Hematopoietic multipotent progenitor cell (in vitro differentiated cells): ENCODE measurements around the gene CLPTM1L. TPM values are rescaled to one million over a fixed set of nuclear protein-coding genes. Genes with fewer than 3 reads are reported as not detected.
"Not testable (repeated sequence)": the region's sequence is repeated elsewhere in the genome, so short reads cannot be mapped to it uniquely, and the experiment has no call there.

Experiments
- DNase-seq, 3 donors: peaks; one replicate each; pipeline ENCODE4 v3.0.0-alpha.2; 2011 to 2015; ENCODE audit warnings: low read depth in 2 of 3, low spot score in 2 of 3
- total RNA-seq: library from RNA; depleted of rRNA; stranded (reverse); fragments of >200 nt; gene quantifications from one replicate; pipeline ENCODE4 v1.2.3, GENCODE V29; 2012

Gene CLPTM1L
- total RNA-seq, 1 donor = 130 TPM

DNA sequence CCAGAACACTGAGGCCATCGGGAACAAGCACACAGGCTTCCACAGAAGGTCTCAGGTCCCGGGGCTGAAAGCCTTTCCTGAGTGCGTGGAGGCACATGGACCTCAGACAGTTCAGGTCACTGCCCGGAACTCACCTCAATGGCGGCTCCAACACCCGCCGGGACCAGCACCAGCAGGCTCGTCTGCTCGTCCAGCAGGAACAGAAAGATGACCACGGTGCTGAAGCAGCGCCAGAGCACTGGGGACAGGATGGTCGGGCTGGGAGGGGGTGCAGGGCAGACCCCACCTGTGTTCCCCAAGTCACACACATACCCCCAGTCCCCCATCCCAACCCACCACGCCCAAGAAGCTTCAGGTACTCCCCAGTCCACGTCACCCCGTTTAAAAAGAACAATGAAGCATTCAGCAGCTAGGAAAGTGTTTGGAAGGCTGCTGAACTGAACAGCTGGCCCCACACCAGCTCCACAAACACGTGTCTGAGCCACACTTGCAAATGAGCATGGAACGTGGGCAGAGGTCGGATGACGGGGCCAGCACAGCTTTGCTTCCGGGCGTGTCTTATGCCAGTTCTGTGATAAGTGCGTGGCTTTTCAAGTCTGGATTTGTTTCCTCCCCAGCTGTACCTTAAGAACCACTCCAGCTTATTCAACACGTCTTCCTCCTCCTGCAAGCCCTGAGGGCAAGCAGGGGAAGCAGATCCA, 14.6 kb downstream of the CLPTM1L start:
- no peak for DNase-seq

DNA sequence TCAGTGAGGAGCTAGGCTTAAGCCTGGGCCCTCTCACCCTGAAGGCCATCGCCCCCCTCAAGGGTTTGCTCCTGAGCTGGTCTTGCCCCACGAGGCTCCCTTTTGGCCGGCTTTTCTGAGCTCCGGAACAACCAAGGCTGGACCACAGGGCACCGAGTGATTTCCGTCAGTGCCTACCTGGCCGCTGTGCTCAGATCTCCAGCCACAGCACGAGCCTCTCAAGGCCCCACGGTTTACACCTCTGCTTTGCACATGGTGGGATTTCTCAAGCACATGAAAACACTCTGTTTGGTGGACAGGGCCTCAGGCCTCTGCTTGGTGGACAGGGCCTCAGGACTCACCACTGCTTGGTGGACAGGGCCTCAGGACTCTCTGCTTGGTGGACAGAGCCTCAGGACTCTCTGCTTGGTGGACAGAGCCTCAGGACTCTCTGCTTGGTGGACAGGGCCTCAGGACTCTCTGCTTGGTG, 15.8 kb downstream of the CLPTM1L start:
- no peak for DNase-seq

DNA sequence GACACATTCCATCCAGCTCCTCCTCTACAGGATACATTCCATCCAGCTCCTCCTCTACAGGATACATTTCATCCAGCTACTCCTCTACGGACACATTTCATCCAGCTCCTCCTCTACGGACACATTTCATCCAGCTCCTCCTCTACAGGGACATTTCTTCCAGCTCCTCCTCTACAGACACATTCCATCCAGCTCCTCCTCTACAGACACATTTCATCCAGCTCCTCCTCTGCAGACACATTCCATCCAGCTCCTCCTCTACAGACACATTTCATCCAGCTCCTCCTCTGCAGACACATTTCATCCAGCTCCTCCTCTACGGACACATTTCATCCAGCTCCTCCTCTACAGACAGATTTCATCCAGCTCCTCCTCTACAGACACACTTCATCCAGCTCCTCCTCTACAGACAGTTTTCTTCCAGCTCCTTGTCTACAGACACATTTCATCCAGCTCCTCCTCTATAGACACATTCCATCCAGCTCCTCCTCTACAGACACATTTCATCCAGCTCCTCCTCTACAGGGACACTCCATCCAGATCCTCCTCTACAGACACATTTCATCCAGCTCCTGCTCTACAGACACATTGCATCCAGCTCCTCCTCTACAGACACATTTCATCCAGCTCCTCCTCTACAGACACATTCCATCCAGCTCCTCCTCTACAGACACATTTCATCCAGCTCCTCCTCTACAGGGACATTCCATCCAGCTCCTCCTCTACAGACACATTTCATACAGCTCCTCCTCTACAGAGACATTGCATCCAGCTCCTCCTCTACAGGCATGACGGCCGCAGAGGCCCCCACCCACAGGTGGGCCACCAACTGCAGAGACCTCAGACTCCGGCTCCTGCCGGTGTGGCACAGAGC, 16.4 kb downstream of the CLPTM1L start:
- not testable (repeated sequence) for DNase-seq

DNA sequence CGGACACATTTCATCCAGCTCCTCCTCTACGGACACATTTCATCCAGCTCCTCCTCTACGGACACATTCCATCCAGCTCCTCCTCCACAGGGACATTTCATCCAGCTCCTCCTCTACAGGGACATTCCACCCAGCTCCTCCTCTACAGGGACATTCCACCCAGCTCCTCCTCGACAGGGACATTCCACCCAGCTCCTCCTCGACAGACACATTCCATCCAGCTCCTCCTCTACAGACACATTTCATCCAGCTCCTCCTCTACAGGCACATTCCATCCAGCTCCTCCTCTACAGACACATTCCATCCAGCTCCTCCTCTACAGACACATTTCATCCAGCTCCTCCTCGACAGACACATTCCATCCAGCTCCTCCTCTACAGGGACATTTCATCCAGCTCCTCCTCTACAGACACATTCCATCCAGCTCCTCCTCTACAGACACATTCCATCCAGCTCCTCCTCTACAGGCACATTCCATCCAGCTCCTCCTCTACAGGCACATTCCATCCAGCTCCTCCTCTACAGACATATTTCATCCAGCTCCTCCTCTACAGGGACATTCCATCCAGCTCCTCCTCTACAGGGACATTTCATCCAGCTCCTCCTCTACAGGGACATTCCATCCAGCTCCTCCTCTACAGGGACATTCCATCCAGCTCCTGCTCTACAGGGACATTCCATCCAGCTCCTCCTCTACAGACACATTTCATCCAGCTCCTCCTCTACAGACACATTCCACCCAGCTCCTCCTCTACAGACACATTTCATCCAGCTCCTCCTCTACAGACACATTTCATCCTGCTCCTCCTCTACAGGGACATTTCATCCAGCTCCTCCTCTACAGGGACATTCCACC, 17.8 kb downstream of the CLPTM1L start:
- not testable (repeated sequence) for DNase-seq

DNA sequence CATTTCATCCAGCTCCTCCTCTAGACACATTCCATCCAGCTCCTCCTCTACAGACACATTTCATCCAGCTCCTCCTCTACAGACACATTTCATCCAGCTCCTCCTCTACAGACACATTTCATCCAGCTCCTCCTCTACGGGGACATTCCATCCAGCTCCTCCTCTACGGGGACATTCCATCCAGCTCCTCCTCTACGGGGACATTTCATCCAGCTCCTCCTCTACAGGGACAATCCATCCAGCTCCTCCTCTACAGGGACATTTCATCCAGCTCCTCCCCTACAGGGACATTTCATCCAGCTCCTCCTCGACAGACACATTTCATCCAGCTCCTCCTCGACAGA, 18.4 kb downstream of the CLPTM1L start:
- not testable (repeated sequence) for DNase-seq

DNA sequence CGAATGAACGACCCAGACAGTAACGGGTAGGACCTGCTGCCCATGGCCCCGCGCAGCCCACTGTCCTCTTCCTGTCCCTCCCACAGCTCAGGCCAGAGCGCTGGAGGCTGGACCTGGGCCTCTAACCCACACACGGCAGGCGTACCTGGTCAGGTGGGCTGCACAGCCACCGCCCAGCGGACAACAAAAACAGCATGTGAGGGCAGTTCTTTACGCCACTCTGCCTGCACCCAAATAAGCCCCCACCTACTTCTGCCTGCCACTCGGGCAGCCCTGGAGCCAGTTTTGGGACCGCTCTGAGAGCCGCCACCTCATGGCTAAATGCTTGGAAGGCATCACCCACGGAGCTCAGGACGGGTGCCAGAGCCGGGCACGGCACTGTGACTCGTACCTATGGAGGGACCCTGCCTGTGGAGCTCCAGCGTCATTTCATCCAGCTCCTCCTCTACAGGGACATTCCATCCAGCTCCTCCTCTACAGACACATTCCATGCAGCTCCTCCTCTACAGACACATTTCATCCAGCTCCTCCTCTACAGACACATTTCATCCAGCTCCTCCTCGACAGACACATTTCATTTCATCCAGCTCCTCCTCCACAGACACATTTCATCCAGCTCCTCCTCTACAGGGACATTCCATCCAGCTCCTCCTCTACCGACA, 18.9 kb downstream of the CLPTM1L start:
- DNase-seq = no peak

DNA sequence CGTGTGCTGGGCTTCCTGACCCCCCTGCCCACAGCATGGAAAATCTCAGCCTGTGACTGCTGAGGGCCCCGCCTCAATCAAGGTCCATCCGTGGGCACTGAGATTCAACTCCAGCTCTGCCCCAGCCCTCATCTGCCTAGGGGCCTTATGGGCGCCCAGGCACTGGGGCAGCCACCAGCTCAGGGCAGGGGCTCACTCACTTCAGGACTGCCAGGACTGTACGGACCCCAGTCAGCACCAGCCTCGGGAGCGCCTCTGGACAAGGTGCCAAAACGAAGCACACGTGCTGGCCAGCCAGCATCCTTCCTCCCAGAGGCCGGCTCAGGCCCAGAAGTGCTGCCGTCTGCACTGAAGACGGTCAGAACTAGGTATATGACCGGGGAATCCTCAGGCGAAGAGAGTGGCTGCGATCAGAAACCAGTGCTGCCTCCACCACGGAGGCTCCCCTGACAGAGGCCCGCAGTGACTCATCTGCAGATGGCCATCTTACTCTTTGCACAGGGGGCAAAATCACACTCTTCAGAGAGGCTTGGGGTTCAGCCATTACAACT, 19.6 kb downstream of the CLPTM1L start:
- no peak for DNase-seq

DNA sequence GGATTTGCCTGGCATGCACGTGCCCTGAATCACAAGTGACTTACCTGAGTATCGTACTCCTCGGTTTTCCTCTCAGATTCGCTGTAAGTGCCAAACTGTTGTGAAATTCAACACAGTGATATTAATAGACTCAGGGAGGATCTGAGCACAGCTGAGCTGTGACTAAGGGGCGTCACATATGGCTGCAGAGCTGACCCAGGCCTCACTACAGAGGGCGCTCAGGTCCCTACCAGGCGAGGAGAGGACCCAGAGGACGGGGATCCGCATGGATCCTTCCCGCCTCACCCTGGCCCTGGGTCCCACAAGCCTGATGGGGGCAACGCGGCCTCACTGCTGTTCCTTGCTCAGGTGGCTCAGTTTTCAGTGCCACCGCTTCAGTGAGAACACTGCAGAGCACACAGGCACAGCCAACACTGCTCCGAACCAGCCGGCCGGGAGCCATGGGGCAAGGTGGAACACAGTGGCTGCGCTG, 20.1 kb downstream of the CLPTM1L start:
- no peak for DNase-seq

DNA sequence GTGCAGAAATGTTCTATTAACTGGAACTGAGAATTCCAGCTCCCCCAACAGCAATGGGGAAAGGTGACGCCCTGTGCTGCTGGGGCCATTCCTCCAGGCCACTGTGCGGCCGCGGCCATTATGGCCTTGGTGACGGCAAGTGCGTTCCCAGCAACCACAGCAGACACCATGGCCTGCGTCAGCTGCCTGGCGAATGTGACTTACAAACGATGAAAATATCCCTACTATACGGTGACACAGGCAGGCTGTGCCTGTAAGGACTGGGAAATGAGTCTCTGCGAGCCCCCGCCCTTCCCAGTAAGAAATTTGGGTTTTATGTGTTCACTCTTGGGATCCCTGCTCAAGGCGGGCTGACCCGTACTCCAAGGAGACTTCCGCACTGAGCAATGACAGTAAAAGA, 20.6 kb downstream of the CLPTM1L start:
- no peak for DNase-seq

DNA sequence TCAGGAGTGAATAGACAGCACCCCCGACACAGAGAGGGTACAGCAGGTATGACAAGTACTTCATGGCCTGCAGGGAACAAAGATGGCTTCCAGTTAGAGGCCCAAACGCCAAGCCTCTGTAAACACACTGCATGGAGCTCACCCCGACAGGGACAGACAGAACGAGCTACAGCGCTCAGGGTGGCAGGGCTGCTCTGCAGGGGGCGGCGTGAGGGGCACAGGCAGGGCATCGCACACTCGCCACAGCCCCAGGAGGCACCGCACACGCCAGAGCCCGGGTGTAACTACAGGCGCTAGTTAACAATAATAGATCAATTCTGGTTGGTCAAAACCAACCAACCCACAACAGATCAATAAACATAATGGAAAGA, 21.1 kb downstream of the CLPTM1L start:
- DNase-seq = no peak

DNA sequence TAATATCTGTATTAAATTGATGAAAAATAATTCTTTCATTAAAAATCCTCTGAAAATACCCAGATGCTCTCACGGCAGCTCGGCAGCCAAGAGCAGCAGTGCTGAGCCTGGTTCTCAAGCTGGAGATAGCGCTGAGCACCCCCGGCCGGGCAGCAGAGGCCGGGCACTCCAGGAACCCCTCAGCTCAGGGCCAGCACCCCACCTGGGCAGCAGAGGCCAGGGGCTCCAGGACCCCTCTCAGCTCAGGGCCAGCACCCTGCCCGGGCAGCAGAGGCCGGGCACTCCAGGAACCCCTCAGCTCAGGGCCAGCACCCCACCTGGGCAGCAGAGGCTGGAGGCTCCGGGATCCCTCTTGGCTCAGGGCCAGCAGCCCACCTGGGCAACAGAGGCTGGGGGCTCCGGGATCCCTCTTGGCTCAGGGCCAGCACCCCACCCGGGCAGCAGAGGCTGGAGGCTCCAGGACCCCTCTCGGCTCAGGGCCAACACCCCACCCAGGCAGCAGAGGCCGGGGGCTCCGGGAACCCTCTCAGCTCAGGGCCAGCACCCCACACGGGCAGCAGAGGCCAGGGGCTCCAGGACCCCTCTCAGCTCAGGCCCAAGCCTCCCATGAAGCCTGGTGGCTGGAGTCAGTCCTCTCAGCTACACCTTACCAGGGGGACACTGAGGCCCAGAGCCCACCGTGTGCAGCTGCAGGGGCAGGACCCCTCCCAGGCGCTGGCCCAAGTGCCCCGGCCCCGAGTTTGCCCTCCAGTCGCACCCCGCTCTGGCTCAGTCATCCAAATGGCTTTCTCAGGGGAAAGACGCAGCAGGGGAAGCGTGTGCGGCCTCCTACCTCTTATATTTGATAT, 21.7 kb downstream of the CLPTM1L start:
- DNase-seq = no peak

DNA sequence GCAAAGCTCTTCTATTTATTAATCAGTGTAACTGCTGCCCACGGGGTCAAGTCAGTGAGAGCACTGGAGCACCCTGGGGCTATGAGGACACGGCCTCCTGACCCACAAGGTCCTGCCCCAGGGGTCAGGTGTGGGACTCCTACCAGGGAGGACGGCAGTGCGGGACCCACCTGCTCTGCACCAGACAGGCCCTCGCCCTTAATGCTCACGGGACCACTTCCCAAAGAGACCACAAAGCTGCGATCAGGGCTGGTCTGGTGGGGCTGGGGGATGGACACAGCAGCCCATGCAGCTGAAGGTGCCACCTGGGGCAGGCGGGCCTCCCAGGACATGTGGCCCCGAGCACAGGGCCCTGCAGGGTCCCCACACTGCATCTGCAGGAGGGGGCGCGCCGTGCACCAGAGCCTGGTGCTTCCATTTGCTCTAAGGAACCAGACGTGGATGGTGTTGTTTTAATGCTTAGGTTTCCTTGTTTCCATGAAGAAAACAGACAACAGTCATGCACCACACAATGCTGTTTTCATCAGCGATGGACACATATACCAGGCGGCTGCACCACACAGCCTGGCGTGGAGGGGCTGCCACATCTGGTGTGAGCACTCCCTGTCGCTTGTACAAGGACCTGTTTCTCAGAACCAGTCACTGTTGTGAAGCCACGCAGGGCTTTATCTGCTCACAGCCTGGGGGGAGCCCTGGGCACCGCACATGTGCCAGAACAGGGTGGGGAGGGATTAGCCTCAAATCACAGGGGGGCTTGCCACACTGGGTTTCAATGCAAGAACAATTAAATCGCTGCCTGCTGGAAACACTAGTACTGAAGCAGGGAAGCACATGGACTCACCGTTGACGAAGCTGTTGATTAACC, 22.6 kb downstream of the CLPTM1L start:
- DNase-seq = no peak

DNA sequence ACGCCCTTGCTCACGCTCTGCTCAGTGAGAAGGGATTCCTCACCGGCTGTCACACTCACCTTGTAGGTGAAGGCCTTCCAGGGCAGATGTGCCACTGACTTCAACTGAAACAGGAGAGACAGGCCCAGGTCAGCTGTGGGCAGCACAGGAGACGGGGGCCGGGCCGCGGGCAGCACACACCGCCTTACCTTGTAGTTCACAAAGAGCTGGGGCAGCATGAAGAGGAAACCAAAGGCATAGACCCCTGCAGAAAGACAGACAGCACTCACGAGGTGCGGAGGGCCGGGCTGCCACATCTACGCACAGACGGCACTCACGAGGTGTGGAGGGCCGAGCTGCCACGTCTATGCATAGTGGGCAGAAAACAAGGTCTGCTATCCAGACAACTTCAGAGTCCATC, 23.3 kb downstream of the CLPTM1L start:
- DNase-seq = no peak

DNA sequence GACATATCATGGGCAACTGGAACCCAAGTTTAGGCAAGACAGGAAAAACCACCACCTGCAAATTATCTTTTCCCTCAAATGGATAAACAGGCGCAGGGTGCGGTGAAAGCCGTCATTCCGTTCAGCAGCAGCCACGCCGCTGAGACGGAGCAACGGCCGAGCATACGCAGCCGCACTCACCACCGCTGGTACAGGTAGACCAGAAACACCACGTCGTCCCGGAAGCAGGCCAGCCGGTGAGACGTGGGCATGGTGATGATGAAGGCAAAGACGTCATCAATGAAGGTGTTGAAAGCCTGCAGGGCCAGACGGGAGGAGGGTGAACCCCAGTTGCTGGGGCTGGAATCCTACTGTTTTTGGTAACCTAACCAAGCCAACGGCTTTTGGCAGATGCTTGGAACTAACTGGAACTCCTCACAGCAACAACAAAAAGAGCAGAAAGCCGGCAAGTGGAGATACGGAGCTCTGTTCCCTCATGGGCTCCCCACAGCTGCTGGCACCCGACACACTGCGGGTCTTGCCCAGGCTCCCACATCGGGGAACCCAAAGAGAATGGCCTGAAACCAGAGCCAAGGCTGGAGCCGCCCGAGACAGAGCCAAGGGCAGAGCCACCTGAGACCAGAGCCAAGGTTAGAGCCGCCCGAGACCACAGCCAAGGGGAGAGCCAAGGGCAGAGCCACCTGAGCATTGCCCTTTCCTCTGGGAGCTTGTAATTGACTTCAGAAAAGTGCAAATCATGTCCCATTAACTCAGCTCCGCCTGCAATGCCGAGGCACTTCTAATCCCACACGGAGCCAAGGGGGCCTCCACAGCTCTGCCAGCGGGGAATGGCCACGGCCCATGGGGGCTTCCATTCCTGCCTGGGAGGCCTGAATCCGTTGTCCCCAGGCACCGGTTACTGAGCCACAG, 24.2 kb downstream of the CLPTM1L start:
- DNase-seq = no peak

DNA sequence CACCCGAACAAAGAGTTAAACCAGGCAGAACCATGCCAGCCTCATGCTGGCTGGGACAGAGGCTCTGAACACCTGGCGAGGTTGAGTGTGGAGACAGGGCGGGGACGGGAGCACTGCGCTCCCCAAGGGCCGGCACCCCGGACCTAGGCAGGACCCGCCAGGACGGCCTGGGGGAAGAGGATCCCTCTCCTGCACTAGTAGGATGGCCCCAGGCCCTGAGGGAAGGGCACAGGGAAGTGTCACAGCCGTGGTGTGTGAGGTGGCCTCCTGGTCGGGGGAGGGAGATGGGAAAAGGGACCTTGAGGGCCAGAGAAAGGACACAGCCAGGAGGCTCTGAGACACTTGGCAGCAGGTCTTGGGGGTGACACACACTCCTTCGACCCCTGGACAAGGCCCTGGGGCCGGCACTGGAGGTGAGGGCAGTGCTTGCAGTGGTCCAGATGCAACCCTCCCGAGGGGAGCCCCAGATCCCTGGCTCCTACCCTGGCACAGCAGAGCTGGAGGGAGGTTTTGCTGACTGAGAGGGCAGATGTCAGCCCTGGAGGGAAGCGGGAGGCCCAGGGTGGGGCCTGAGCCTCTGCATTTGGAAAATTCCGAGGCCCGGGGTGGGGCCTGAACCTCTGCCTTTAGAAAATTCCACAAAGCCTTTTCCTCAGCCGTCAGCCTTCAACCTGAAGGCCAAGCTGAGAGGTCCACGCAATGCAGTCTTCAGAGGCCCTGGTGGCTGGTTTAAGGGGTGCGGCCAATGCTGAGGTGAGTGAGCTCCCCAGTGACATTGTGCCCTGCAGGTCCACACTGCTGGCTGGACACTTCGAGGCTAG, 25.3 kb downstream of the CLPTM1L start:
- no peak for DNase-seq

DNA sequence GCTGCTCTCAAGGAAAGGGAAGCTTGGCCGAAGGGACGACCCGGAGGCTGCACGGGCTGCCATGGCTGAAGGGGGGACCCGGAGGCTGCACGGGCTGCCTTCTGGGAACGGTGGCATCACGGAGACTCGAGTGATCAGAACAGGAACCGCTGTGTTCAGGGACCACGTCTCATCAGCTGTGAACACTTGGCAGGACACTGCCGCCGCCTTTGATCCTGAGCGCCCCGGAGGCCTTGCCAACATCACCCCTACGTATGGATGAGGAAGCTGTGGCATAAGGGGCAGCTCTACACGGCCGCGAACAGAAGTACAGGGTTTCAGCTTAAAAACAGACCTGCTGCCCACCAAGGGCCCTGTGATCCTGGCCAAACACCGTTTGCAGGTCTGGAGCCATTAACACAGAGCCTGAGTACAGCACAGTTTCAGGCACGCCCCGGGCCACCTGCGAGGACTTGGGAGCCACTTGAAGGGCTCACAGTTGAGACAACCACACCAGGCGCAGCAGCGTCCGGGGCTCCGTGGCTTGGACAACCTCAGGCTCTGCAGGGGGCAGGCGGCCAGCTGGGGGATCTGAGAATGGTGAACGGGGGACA, 26.1 kb downstream of the CLPTM1L start:
- DNase-seq = no peak
